Activated T-cell treated with anti-CD3 and anti-CD28 coated beads, Interleukin-2, amount 50 U/mL, for 72 hours (primary cell): ENCODE data around the gene TNFSF15. TPM values are rescaled to one million over a fixed set of nuclear protein-coding genes. Genes with fewer than 3 reads are reported as not detected.
A peak's percentile ranks its signal among the peaks of the same experiment; 100 is the strongest.

Experiments
- ATAC-seq, 2 donors: fragments of 150-1000 bp; cut with Tn5 transposase; replicated peaks in 1 of 2; 2 replicates each; pipeline ENCODE4 v1.10.0; 2021; ENCODE audit warnings: moderate library complexity in 2 of 2, mild to moderate bottlenecking in 1 of 2
- DNase-seq, 2 donors: peaks; one replicate each; pipeline ENCODE4 v3.0.0; 2021 to 2022; ENCODE audit warnings: mixed read lengths in 1 of 2
- H3K27ac Mint-ChIP-seq: one replicate; pipeline ENCODE4 v1.8.0; 2022; ENCODE audit warnings: mild to moderate bottlenecking, moderate library complexity, mixed read lengths
- H3K27me3 Mint-ChIP-seq: one replicate; pipeline ENCODE4 v1.8.0; 2022; ENCODE audit warnings: low read depth, mixed read lengths
- H3K36me3 Mint-ChIP-seq, 2 donors: one replicate each; pipeline ENCODE4 v1.8.0; 2022; ENCODE audit warnings: mixed read lengths in 2 of 2, mild to moderate bottlenecking in 1 of 2; ENCODE audit not compliant: insufficient read depth in 2 of 2
- H3K4me1 Mint-ChIP-seq: one replicate; pipeline ENCODE4 v1.8.0; 2022; ENCODE audit warnings: low read depth, mixed read lengths
- H3K4me3 Mint-ChIP-seq, 2 donors: one replicate each; pipeline ENCODE4 v1.8.0; 2022; ENCODE audit warnings: mild to moderate bottlenecking in 2 of 2, mixed read lengths in 2 of 2, moderate library complexity in 2 of 2
- H3K9me3 Mint-ChIP-seq, 2 donors: one replicate each; pipeline ENCODE4 v1.8.0; 2022; ENCODE audit warnings: mixed read lengths in 2 of 2
- total RNA-seq, 2 donors: library from RNA; stranded (reverse); gene quantifications; one replicate each; pipeline ENCODE4 v1.2.3, GENCODE V29; 2022

Gene TNFSF15
- total RNA-seq, 2 donors from 2014 or later: 0.19 to 0.26 TPM

- H3K36me3 Mint-ChIP-seq: peaks cover 0 to 1% of the 10 kb centered on the region in 2 donors
Measured at GRCh38 chr9:114791736-114792135, 14.1 kb downstream of the TNFSF15 start.

GRCh38 chr9:114791312-114791711 is 14.5 kb downstream of the TNFSF15 start:
- no peak overlapping the region for H3K27ac Mint-ChIP-seq
- ATAC-seq: no peak
- no peaks in the 10 kb centered on the region for H3K4me1 Mint-ChIP-seq
- H3K27me3 Mint-ChIP-seq: no peaks in the 10 kb centered on the region
- no peak for DNase-seq
- peaks cover 2% of the 10 kb centered on the region in 2 donors for H3K9me3 Mint-ChIP-seq
- H3K4me3 Mint-ChIP-seq: no peak overlapping the region
- H3K36me3 Mint-ChIP-seq: peaks cover 0 to 1% of the 10 kb centered on the region in 2 donors

More at GRCh38 chr9:114791736-114792135, 14.1 kb downstream of the TNFSF15 start:
- H3K4me3 Mint-ChIP-seq: no peak overlapping the region
- no peaks in the 10 kb centered on the region for H3K27me3 Mint-ChIP-seq
- H3K4me1 Mint-ChIP-seq: no peaks in the 10 kb centered on the region
- no peak overlapping the region for H3K27ac Mint-ChIP-seq
- H3K9me3 Mint-ChIP-seq: peaks cover 2% of the 10 kb centered on the region in 2 donors
- ATAC-seq: no peak
- DNase-seq: no peak

- H3K4me1 Mint-ChIP-seq: no peaks in the 10 kb centered on the region
- H3K27me3 Mint-ChIP-seq: no peaks in the 10 kb centered on the region
- no peak for ATAC-seq
- peaks cover 0 to 2% of the 10 kb centered on the region in 2 donors for H3K9me3 Mint-ChIP-seq
- peaks cover 0 to 1% of the 10 kb centered on the region in 2 donors for H3K36me3 Mint-ChIP-seq
- H3K27ac Mint-ChIP-seq: no peak overlapping the region
- DNase-seq: no peak
- no peak overlapping the region for H3K4me3 Mint-ChIP-seq
Measured at GRCh38 chr9:114790521-114790920, 15.3 kb downstream of the TNFSF15 start.

DNA sequence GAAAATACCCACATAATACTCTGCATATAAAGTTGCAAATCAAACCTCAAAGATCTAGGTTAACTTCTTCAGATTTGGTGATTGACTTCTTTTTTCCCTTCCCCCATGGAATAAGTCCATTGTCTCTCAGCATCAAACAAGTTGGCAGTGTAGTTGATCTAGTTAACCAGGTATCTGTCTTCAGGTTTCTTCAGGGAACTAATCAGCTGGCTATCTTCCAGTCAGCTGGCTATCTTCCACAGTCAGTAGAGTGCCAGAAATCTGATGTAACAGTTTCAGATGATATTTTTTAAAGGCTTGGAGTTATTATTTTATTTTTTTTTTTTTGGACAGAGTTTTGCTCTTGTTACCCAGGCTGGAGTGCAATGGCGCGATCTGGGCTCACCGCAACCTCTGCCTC is 16.8 kb downstream of the TNFSF15 start:
- Mint-ChIP-seq H3K36me3 (peaks cover 0 to 1% of the 10 kb centered on the region in 2 donors), H3K4me3 (no peak overlapping the region), H3K4me1 (no peaks in the 10 kb centered on the region), H3K27ac (no peak overlapping the region), H3K9me3 (peaks cover 0 to 2% of the 10 kb centered on the region in 2 donors), H3K27me3 (no peaks in the 10 kb centered on the region)
- DNase-seq: no peak
- no peak for ATAC-seq

- DNase-seq: no peak
- ATAC-seq: no peak
- Mint-ChIP-seq H3K27me3 (no peaks in the 10 kb centered on the region), H3K9me3 (no peaks in the 10 kb centered on the region), H3K27ac (no peak overlapping the region), H3K36me3 (peaks cover 0 to 1% of the 10 kb centered on the region in 2 donors), H3K4me1 (no peaks in the 10 kb centered on the region), H3K4me3 (no peak overlapping the region)
Measured at GRCh38 chr9:114787781-114788498, 17.9 kb downstream of the TNFSF15 start.

- peaks cover 0 to 1% of the 10 kb centered on the region in 2 donors for H3K36me3 Mint-ChIP-seq
- no peak overlapping the region for H3K27ac Mint-ChIP-seq
- no peaks in the 10 kb centered on the region for H3K4me1 Mint-ChIP-seq
- H3K27me3 Mint-ChIP-seq: no peaks in the 10 kb centered on the region
- no peak overlapping the region for H3K4me3 Mint-ChIP-seq
- ATAC-seq: no peak
- DNase-seq: no peak
- no peaks in the 10 kb centered on the region for H3K9me3 Mint-ChIP-seq
Measured at GRCh38 chr9:114787214-114787613, 18.6 kb downstream of the TNFSF15 start.

GRCh38 chr9:114785866-114786650 is 19.8 kb downstream of the TNFSF15 start:
- ATAC-seq: no peak
- H3K36me3 Mint-ChIP-seq: peaks cover 0 to 1% of the 10 kb centered on the region in 2 donors
- H3K9me3 Mint-ChIP-seq: no peaks in the 10 kb centered on the region
- no peak for DNase-seq
- H3K4me3 Mint-ChIP-seq: no peak overlapping the region
- H3K4me1 Mint-ChIP-seq: no peaks in the 10 kb centered on the region
- H3K27me3 Mint-ChIP-seq: no peaks in the 10 kb centered on the region
- H3K27ac Mint-ChIP-seq: no peak overlapping the region

DNA sequence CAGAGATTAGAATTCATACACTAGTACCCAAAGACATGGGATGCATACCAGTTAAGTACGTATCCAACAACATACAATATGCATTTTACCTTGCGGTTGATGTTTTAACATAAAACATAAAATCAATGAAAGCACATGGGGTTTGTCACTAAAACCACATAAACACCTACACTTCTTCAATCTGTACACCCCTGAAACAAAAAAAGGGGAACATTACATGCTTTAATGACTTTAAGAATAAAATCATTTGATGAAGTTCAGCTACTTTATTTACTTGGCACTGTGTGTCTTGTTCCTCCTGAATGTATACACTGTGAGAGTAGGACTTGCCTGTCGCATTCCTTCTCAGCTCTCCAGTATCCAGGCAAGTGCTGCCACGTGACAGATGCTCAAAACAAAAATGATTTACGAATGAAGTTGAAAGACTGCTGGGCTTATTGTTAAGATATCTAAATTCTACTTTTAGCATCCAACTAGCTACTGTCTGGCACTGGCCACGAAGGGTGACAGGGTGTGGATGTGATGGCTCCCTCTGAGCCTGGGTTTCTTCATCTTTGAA is 21.0 kb downstream of the TNFSF15 start:
- DNase-seq (no peak), ATAC-seq (no peak)
- H3K27ac Mint-ChIP-seq: no peak overlapping the region
- no peak overlapping the region for H3K4me3 Mint-ChIP-seq
- H3K27me3 Mint-ChIP-seq: no peaks in the 10 kb centered on the region
- H3K4me1 Mint-ChIP-seq: no peaks in the 10 kb centered on the region
- no peaks in the 10 kb centered on the region for H3K9me3 Mint-ChIP-seq
- no peaks in the 10 kb centered on the region for H3K36me3 Mint-ChIP-seq

- Mint-ChIP-seq H3K4me1 (peaks cover 6% of the 10 kb centered on the region), H3K27ac (no peak overlapping the region), H3K9me3 (no peaks in the 10 kb centered on the region), H3K4me3 (no peak overlapping the region), H3K36me3 (peaks cover 0 to 3% of the 10 kb centered on the region in 2 donors), H3K27me3 (peaks cover 9% of the 10 kb centered on the region)
- ATAC-seq: no peak
- no peak for DNase-seq
Measured at GRCh38 chr9:114782586-114782985, 23.3 kb downstream of the TNFSF15 start.

- Mint-ChIP-seq H3K27ac (no peak overlapping the region), H3K4me1 (peaks cover 24% of the 10 kb centered on the region), H3K36me3 (peaks cover 2 to 3% of the 10 kb centered on the region in 2 donors), H3K4me3 (no peak overlapping the region), H3K27me3 (peaks cover 16% of the 10 kb centered on the region), H3K9me3 (no peaks in the 10 kb centered on the region)
- no peak for DNase-seq
- no peak for ATAC-seq
Measured at GRCh38 chr9:114779352-114779845, 26.4 kb downstream of the TNFSF15 start.

DNA sequence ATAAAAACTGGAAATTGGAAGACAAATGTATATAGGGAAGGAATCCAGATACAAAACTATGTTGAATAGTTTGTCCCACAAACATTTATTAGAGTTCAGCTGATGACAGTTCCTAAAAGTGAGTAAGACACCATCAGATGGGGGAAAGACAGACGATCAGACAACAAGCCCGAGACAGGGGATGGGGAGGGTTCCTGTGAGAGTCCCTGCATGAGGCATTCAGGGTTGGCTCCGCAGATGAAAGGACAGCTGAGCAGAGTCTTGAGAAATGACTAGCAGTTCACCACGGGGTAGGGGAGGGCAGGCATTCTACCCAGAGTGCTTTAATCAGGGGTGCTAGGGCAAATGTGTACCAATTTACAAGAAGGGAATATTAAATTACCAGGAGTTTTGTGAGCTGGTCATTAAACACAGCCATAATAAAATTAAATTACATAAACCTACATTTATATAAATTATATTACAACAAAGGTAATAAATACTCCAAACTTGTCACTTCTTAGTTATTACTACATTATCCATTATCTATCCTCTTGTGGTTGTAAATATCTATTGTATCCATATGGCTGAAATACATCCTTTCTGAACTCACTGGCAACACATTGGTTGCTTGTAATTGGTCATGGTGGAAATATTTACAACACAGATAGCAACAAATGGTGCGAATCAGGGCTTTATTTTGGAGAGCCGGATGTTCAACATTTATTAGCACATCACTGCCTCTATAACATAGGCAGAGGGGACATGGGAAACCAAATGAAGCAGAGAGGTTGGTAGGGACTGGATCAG is 27.8 kb downstream of the TNFSF15 start:
- Mint-ChIP-seq H3K4me3 (no peak overlapping the region), H3K27ac (no peak overlapping the region), H3K4me1 (peaks cover 28% of the 10 kb centered on the region), H3K9me3 (no peaks in the 10 kb centered on the region), H3K36me3 (peaks cover 2 to 3% of the 10 kb centered on the region in 2 donors), H3K27me3 (peaks cover 16% of the 10 kb centered on the region)
- DNase-seq (peak; percentile 49 to 63), ATAC-seq (peak; percentile 98)

DNA sequence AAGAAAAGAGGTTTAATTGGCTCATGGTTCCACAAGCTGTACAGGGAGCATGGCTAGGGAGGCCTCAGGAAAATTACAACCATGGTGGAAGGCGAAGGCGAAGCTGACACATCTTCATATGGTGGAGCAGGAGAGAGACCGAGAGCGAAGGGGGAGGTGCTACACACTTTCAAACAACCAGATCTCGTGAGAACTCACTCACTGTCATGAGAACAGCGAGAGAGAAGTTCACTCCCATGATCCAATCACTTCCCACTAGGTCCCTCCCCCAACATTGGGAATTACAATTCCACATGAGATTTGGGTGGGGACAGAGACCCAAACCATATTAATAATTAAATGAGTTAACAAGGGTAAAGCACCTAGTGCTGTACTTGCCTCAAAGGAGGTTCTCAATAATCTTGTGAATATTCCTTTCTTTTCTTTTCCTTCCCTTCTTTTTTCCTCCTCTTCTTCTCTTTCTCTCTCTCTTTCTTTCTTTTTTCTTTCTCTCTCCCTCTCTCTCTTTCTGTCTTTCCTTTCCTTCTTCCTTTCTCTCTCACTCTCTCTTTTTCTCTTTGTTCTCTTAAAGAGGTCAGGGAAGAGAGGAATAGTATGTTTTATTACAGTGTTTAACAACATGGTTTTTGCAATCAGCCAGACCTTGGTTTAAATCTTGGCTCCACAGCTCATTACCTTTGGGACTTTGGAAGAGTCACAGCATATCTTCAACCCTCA is 29.0 kb downstream of the TNFSF15 start:
- ATAC-seq: no peak
- Mint-ChIP-seq H3K9me3 (no peaks in the 10 kb centered on the region), H3K27ac (peak overlapping the region; percentile 4), H3K36me3 (peaks cover 2 to 3% of the 10 kb centered on the region in 2 donors), H3K27me3 (peaks cover 16% of the 10 kb centered on the region), H3K4me1 (peaks cover 28% of the 10 kb centered on the region), H3K4me3 (no peak overlapping the region)
- no peak for DNase-seq
